Measurements from ENCODE around the gene PLEKHH2. TPM values are rescaled to one million over a fixed set of nuclear protein-coding genes. Genes with fewer than 3 reads are reported as not detected.

Gene PLEKHH2
- total and polyA plus RNA-seq, 4 donors = 9.0 to 19.8 (median 15.5) TPM

- no peaks in the 10 kb centered on the region for H3K36me3 ChIP-seq (ENCODE audit: control insufficient read depth, insufficient read depth, low read length)
- 83% methylated on average over 6 of the region's 6 CpGs for WGBS (ENCODE audit: insufficient coverage)
- no peaks in the 10 kb centered on the region for H3K27me3 ChIP-seq (ENCODE audit: control insufficient read depth, insufficient read depth, low read length)
- no peak overlapping the region for H3K27ac ChIP-seq (ENCODE audit: low read depth, low read length)
- H3K9me3 ChIP-seq (ENCODE audit: control insufficient read depth, insufficient read depth, low read length) = no peaks in the 10 kb centered on the region
- no peak overlapping the region for H3K4me3 ChIP-seq (ENCODE audit: low read depth, low read length)
- no peaks in the 10 kb centered on the region for H3K4me1 ChIP-seq (ENCODE audit: control insufficient read depth, insufficient read depth, low read length)
- no peak for DNase-seq (ENCODE audit: low read depth in 4 of 6, low spot score in 6 of 6)
These were observed 71.1 kb downstream of the PLEKHH2 start for GRCh38 chr2:43708178-43708577.

- H3K4me3 ChIP-seq (ENCODE audit: low read depth, low read length) = no peak overlapping the region
- no peaks in the 10 kb centered on the region for H3K36me3 ChIP-seq (ENCODE audit: control insufficient read depth, insufficient read depth, low read length)
- H3K27me3 ChIP-seq (ENCODE audit: control insufficient read depth, insufficient read depth, low read length) = no peaks in the 10 kb centered on the region
- H3K27ac ChIP-seq (ENCODE audit: low read depth, low read length) = no peak overlapping the region
- no peaks in the 10 kb centered on the region for H3K4me1 ChIP-seq (ENCODE audit: control insufficient read depth, insufficient read depth, low read length)
- H3K9me3 ChIP-seq (ENCODE audit: control insufficient read depth, insufficient read depth, low read length) = no peaks in the 10 kb centered on the region
- DNase-seq (ENCODE audit: low read depth in 4 of 6, low spot score in 6 of 6) = no peak
These were observed 71.8 kb downstream of the PLEKHH2 start for GRCh38 chr2:43708891-43709290.

- H3K27me3 ChIP-seq (ENCODE audit: control insufficient read depth, insufficient read depth, low read length) = no peaks in the 10 kb centered on the region
- no peaks in the 10 kb centered on the region for H3K4me1 ChIP-seq (ENCODE audit: control insufficient read depth, insufficient read depth, low read length)
- H3K9me3 ChIP-seq (ENCODE audit: control insufficient read depth, insufficient read depth, low read length) = no peaks in the 10 kb centered on the region
- no peak overlapping the region for H3K27ac ChIP-seq (ENCODE audit: low read depth, low read length)
- H3K36me3 ChIP-seq (ENCODE audit: control insufficient read depth, insufficient read depth, low read length) = no peaks in the 10 kb centered on the region
- no peak overlapping the region for H3K4me3 ChIP-seq (ENCODE audit: low read depth, low read length)
- peak in 1 of 6 donors; percentile 78 for DNase-seq (ENCODE audit: low read depth in 4 of 6, low spot score in 6 of 6)
These were observed 73.8 kb downstream of the PLEKHH2 start for GRCh38 chr2:43710866-43711265.

- Histone ChIP-seq H3K27me3 (ENCODE audit: control insufficient read depth, insufficient read depth, low read length) (no peaks in the 10 kb centered on the region), H3K4me1 (ENCODE audit: control insufficient read depth, insufficient read depth, low read length) (no peaks in the 10 kb centered on the region), H3K36me3 (ENCODE audit: control insufficient read depth, insufficient read depth, low read length) (no peaks in the 10 kb centered on the region), H3K27ac (ENCODE audit: low read depth, low read length) (no peak overlapping the region), H3K9me3 (ENCODE audit: control insufficient read depth, insufficient read depth, low read length) (no peaks in the 10 kb centered on the region), H3K4me3 (ENCODE audit: low read depth, low read length) (no peak overlapping the region)
- DNase-seq (ENCODE audit: low read depth in 4 of 6, low spot score in 6 of 6) = no peak
- no CpG with 5 or more reads among the region's 2 CpGs for WGBS (ENCODE audit: insufficient coverage)
These were observed 77.1 kb downstream of the PLEKHH2 start for GRCh38 chr2:43714164-43714563.

- Histone ChIP-seq H3K27me3 (ENCODE audit: control insufficient read depth, insufficient read depth, low read length) (no peaks in the 10 kb centered on the region), H3K4me1 (ENCODE audit: control insufficient read depth, insufficient read depth, low read length) (no peaks in the 10 kb centered on the region), H3K36me3 (ENCODE audit: control insufficient read depth, insufficient read depth, low read length) (no peaks in the 10 kb centered on the region), H3K27ac (ENCODE audit: low read depth, low read length) (no peak overlapping the region), H3K9me3 (ENCODE audit: control insufficient read depth, insufficient read depth, low read length) (no peaks in the 10 kb centered on the region), H3K4me3 (ENCODE audit: low read depth, low read length) (no peak overlapping the region)
- no peak for DNase-seq (ENCODE audit: low read depth in 4 of 6, low spot score in 6 of 6)
- 90% methylated on average over 4 of the region's 4 CpGs for WGBS (ENCODE audit: insufficient coverage)
These were observed 78.4 kb downstream of the PLEKHH2 start for GRCh38 chr2:43715300-43716098.

GRCh38 chr2:43717322-43717721 lies 80.3 kb downstream of the PLEKHH2 start:
- Histone ChIP-seq H3K4me1 (ENCODE audit: control insufficient read depth, insufficient read depth, low read length) (no peaks in the 10 kb centered on the region), H3K4me3 (ENCODE audit: low read depth, low read length) (no peak overlapping the region), H3K9me3 (ENCODE audit: control insufficient read depth, insufficient read depth, low read length) (no peaks in the 10 kb centered on the region), H3K27me3 (ENCODE audit: control insufficient read depth, insufficient read depth, low read length) (no peaks in the 10 kb centered on the region), H3K36me3 (ENCODE audit: control insufficient read depth, insufficient read depth, low read length) (no peaks in the 10 kb centered on the region), H3K27ac (ENCODE audit: low read depth, low read length) (no peak overlapping the region)
- DNase-seq (ENCODE audit: low read depth in 4 of 6, low spot score in 6 of 6) = no peak

GRCh38 chr2:43718530-43719124 lies 81.6 kb downstream of the PLEKHH2 start:
- H3K4me1 ChIP-seq (ENCODE audit: control insufficient read depth, insufficient read depth, low read length) = no peaks in the 10 kb centered on the region
- peak in 1 of 6 donors; percentile 33 for DNase-seq (ENCODE audit: low read depth in 4 of 6, low spot score in 6 of 6)
- H3K27me3 ChIP-seq (ENCODE audit: control insufficient read depth, insufficient read depth, low read length) = peaks cover under 1% of the 10 kb centered on the region

GRCh38 chr2:43724728-43725526 lies 87.9 kb downstream of the PLEKHH2 start:
- 20% methylated on average over 1 of the region's 4 CpGs for WGBS (ENCODE audit: insufficient coverage)
- Histone ChIP-seq H3K9me3 (ENCODE audit: control insufficient read depth, insufficient read depth, low read length) (no peaks in the 10 kb centered on the region), H3K36me3 (ENCODE audit: control insufficient read depth, insufficient read depth, low read length) (no peaks in the 10 kb centered on the region), H3K27me3 (ENCODE audit: control insufficient read depth, insufficient read depth, low read length) (peaks cover 2% of the 10 kb centered on the region), H3K4me3 (ENCODE audit: low read depth, low read length) (no peak overlapping the region), H3K4me1 (ENCODE audit: control insufficient read depth, insufficient read depth, low read length) (no peaks in the 10 kb centered on the region), H3K27ac (ENCODE audit: low read depth, low read length) (no peak overlapping the region)
- peak in 1 of 6 donors; percentile 36 for DNase-seq (ENCODE audit: low read depth in 4 of 6, low spot score in 6 of 6)

More at GRCh38 chr2:43718530-43719124, 81.6 kb downstream of the PLEKHH2 start:
- no peaks in the 10 kb centered on the region for H3K9me3 ChIP-seq (ENCODE audit: control insufficient read depth, insufficient read depth, low read length)
- no peaks in the 10 kb centered on the region for H3K36me3 ChIP-seq (ENCODE audit: control insufficient read depth, insufficient read depth, low read length)
- H3K27ac ChIP-seq (ENCODE audit: low read depth, low read length) = no peak overlapping the region
- no peak overlapping the region for H3K4me3 ChIP-seq (ENCODE audit: low read depth, low read length)
- WGBS (ENCODE audit: insufficient coverage) = no CpG with 5 or more reads among the region's 5 CpGs

GRCh38 chr2:43725711-43726246 lies 88.7 kb downstream of the PLEKHH2 start:
- Histone ChIP-seq H3K9me3 (ENCODE audit: control insufficient read depth, insufficient read depth, low read length) (no peaks in the 10 kb centered on the region), H3K4me3 (ENCODE audit: low read depth, low read length) (no peak overlapping the region), H3K27ac (ENCODE audit: low read depth, low read length) (no peak overlapping the region), H3K36me3 (ENCODE audit: control insufficient read depth, insufficient read depth, low read length) (no peaks in the 10 kb centered on the region), H3K4me1 (ENCODE audit: control insufficient read depth, insufficient read depth, low read length) (no peaks in the 10 kb centered on the region), H3K27me3 (ENCODE audit: control insufficient read depth, insufficient read depth, low read length) (peaks cover 2% of the 10 kb centered on the region)
- no peak for DNase-seq (ENCODE audit: low read depth in 4 of 6, low spot score in 6 of 6)
- WGBS (ENCODE audit: insufficient coverage) = no CpG with 5 or more reads among the region's 3 CpGs
